Ramos (cell line): ENCODE measurements around the gene ZNF598.

Experiments
- in situ Hi-C: fragments of 300-500 bp; cut with MboI; formaldehyde crosslinking; loops from one replicate; pipeline ENCODE4 v1.14.3; 2022; ENCODE audit warnings: low sequenced_read_pairs; ENCODE audit not compliant: unreplicated experiment

The ZNF598 gene

GRCh38 chr16:2009791-2010510, at the start of gene ZNF598:
TSS of gene ZNF598 (minus strand) at chr16:2009821.
- in situ Hi-C loops, result loop anchor here (25.0 kb wide), 1 partner anchor 502 kb away; the partner anchor contains the start of genes AMDHD2 and ATP6V0C

GRCh38 chr16:2058872-2059271, 49.3 kb upstream of the ZNF598 start:
- in situ Hi-C loops, result no loop called here

- in situ Hi-C loops, result no loop called here
These were observed 48.8 kb upstream of the ZNF598 start for GRCh38 chr16:2058420-2058819.

DNA sequence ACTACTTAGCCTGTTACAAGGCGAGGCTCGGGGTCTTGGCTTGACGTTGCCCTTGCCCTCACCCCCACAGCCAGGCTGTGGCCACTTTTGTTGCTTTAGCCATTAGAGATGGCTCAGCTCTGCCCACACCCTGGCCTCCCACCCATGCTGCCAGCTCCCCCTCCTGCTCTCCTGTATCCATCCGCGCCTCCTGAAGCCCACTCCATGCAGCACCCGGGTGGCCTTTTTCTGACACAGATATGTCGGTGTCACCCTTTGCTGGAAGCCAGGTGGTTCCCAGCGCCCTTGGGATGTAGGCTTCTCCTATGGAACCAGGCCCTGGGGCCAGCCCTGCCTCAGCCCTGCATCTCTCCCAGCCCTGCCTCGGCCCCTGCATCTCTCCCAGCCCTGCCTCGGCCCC, 47.8 kb upstream of the ZNF598 start:
- in situ Hi-C loops, result no loop called here

GRCh38 chr16:2056681-2057407, 47.2 kb upstream of the ZNF598 start:
- in situ Hi-C loops, result no loop called here

- in situ Hi-C loops, result no loop called here
These were observed 46.5 kb upstream of the ZNF598 start for GRCh38 chr16:2056077-2056476.

DNA sequence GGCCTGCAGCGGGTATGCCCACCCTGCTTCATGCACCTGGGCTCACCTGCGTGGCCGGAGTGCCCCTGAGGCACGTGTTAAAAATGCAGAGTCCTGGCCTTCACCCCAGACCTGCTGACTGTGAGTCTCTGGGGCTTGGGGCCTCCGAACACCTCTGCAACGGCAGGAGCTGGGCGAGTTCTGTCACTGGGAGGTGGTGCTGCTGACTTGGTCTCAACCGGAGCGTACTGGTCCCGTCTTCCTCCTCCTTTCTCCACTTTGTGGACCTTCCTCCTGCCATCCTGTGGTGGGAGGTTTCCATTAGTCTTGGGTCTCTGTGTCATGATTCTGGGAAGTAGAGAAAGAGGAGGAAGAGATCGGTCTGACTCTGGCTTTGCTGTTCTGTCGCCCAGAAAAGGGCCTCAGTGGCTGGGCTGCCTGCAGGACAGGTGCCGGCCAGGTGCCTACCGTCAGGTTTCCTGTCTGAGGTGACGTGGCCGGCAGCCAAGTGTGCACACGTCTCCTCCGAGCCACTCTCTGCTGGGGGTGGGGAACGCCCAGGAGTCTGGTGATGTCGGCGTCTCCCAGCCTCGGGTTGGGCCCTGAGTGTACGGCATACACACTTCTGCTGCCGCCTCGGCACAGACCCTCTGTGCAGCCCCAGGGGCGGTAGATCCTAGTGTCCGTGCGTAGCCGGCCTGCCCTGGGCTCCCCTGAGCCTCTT, 45.1 kb upstream of the ZNF598 start:
- in situ Hi-C loops, result no loop called here

GRCh38 chr16:2053897-2054296, 44.3 kb upstream of the ZNF598 start:
- in situ Hi-C loops, result no loop called here

- in situ Hi-C loops, result no loop called here
These were observed 43.6 kb upstream of the ZNF598 start for GRCh38 chr16:2053211-2053610.

DNA sequence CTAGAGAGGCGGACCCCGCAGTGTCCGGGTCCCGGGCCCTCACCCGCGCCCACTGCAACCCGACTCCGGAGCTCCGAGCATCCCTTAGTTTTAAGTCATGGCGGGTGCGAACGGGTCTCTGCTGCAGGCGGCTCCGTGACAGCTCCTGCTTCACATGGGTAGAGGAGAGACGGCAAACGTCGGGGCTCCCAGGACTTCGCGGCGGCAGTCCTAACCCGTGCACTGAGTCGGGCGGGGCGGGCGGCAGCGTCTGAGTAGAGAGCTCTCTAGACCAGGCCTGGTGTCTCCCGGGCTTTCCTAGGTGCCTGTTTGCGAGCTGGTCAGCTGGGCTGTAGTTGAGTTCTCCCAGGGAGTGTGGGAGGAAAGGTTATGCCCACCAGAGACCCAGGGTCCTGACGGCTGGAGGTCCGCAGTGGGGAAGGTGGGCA, 38.5 kb upstream of the ZNF598 start:
- in situ Hi-C loops, result no loop called here

DNA sequence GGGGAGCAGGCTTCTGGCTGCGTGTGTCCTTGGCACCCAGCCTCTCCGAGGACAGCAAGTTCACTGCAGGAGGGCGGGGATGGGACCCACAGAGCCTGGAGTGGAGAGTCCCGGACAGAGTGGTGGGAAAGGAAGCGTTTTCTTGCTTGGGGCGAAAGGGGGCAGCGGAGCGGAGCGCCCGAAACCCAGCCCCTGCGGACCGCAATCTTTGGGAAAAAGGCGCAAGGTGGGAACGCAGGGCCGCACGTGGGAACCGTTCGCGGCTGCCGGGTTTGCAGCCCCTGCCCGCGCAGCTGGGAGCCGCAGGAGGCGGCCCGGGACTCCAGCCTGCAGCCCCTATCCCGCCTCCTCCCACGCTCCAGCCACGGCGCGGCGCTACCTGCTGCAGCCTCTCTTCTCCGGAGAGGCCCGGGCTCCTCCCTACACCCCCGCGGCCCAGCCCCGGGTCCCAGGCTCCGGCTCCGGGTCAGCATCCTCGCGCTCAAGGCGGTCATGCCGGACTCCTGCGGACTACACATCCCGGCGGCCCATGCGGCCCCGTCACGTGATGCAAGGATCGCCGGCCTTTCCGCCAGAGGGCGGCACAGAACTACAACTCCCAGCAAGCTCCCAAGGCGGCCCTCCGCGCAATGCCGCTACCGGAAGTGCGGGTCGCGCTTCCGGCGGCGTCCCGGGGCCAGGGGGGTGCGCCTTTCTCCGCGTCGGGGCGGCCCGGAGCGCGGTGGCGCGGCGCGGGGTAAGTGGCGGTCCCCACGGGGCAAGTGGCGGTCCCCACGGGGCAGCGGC, 37.9 kb upstream of the ZNF598 start, which contains the start of the genes NTHL1 and TSC2:
TSS of gene NTHL1 (minus strand) at position 505 of the 786 bp plus-strand sequence. CDS start at position 494, 11 bp downstream.
TSS of gene TSC2 (plus strand) at position 656 of the 786 bp plus-strand sequence. CDS start 631 bp downstream, outside the sequence.
- in situ Hi-C loops, result no loop called here

- in situ Hi-C loops, result no loop called here
These were observed 37.3 kb upstream of the ZNF598 start for GRCh38 chr16:2046893-2047329.

DNA sequence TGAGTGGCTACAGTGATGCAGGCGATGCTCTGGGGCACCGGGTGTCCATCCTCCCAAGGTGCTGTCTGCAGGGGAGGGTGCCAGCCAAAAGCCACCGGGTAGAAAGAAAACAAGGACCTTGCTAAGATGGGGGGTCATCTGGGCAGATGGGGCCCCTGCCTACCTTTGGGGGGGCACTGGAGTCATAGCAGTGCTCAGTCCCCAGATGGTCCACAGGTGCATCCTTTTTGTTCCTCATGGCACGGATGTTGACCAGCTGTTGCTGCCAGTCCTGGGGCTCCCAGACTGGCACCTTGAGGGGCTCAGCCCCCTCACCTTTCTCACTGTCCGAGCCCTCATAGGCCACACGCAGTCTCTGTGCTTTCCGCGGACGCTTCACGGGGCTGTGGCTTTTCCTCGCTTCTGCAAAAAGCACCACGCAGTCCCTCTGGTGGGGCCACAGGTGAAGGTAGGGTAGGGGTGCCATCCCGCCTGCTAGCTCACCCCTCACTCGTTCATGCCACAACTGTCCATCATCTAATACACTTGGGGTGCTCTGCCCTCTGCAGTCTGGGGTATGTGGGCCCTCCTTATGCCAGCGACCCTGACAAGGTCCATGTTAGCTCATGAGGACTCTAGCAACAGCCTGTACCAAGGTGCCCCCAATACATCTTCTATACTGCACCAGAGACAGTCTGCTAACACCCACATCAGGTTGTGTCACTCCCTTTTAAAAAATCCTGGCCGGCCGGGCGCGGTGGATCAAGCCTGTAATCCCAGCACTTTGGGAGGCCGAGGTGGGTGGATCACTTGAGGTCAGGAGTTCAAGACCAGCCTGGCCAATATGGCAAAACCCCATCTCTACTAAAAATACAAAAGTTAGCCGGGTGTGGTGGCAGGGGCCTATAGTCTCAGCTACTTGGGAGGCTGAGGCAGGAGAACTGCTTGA, 36.6 kb upstream of the ZNF598 start:
- in situ Hi-C loops, result no loop called here

DNA sequence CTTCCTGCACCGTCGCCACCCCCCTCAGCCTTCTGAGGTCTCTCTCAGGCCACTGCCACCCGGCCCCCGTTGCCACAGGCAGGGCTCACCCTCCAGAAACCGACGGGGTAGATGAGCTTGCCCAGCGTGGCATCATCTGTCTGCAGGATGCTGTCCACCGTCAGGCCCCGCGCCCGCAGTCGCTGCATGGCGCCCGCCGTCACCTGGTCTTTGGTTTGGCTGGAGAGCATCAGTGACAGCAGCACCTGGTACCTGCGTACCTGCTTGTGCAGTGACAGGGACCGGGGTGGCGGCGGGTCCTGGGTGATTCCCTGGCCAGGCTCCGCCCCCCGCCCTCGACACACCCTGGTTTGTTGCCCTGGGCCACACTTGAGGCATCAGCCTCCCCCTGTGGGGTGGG, 34.9 kb upstream of the ZNF598 start:
- in situ Hi-C loops, result no loop called here

DNA sequence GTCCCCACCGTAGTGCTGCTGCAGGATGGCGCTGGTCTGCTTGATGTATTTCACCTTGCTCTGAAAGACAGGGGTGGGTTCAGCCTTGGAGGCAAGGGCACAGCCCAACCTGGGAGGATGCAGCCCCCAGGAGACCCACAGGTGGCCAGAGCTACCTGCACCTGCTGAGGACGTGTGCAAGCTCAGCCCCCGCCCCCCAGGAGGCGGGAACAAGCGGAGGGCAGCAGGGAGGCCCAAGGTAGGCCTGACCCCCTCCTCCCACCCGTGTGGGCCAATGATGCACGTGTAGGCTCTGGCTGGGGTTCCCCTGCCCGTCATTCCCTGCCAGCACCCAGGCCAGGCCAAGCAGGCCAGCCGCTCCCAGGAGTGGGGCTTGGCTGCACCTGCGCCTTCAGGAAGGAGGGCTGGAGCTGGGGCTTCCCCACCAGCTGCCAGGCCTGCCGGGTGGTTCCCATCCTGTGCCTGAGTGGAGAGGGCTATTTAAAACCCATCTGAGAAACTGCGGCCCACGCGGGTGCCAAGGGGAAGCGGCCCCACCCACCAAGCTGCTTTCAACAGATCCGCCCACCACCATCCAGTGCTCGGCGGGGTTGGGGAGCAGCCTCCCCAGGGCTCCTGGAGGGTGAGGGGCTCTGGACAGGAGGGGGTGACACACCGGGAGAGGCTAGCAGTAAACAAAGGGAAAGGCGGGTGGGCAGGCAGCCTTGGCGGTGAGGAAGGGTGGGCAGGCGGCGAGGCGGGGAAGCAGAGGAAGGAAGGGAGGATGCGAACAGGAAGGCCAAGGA, 34.2 kb upstream of the ZNF598 start:
- in situ Hi-C loops, result no loop called here

GRCh38 chr16:2042986-2043666, 33.5 kb upstream of the ZNF598 start:
- in situ Hi-C loops, result no loop called here

GRCh38 chr16:2042171-2042985, 32.8 kb upstream of the ZNF598 start:
- in situ Hi-C loops, result no loop called here
